HEK293T (cell line): Measurements from ENCODE around the gene ARHGAP6.

Source experiments
- ARNT ChIP-seq: fragments of 450-650 bp; IDR thresholded peaks from 2 replicates; pipeline ENCODE4 v1.6.1; 2017; ENCODE audit warnings: mild to moderate bottlenecking
- BHLHE40 ChIP-seq: fragments of 450-650 bp; IDR thresholded peaks from 2 replicates; pipeline ENCODE4 v1.6.1; 2016; ENCODE audit warnings: mild to moderate bottlenecking, moderate library complexity, borderline replicate concordance
- CTBP1 ChIP-seq: fragments of 450-650 bp; IDR thresholded peaks from 2 replicates; pipeline ENCODE4 v1.6.1; 2016; ENCODE audit warnings: borderline replicate concordance
- ELF4 ChIP-seq: fragments of 450-650 bp; IDR thresholded peaks from 2 replicates; pipeline ENCODE4 v1.6.1; 2017; ENCODE audit warnings: antibody characterized with exemption
- FOXK2 ChIP-seq: fragments of 450-650 bp; IDR thresholded peaks from 2 replicates; pipeline ENCODE4 v1.6.1; 2016; ENCODE audit warnings: mild to moderate bottlenecking
- FOXM1 ChIP-seq: fragments of 450-650 bp; IDR thresholded peaks from 2 replicates; pipeline ENCODE4 v1.6.1; 2017; ENCODE audit warnings: mild to moderate bottlenecking, borderline replicate concordance
- HDGF ChIP-seq: fragments of 450-650 bp; IDR thresholded peaks from 2 replicates; pipeline ENCODE4 v1.6.1; 2017; ENCODE audit warnings: antibody characterized with exemption, borderline replicate concordance
- NFRKB ChIP-seq: fragments of 450-650 bp; IDR thresholded peaks from 2 replicates; pipeline ENCODE4 v1.6.1; 2016; ENCODE audit warnings: mild to moderate bottlenecking, moderate library complexity
- SP1 ChIP-seq: fragments of 450-650 bp; IDR thresholded peaks from 2 replicates; pipeline ENCODE4 v1.6.1; 2017
- SUZ12 ChIP-seq: fragments of 450-650 bp; IDR thresholded peaks from 2 replicates; pipeline ENCODE4 v1.6.1; 2016; ENCODE audit warnings: mild to moderate bottlenecking
- ZNF384 ChIP-seq: fragments of 450-650 bp; IDR thresholded peaks from 2 replicates; pipeline ENCODE4 v1.6.1; 2016

DNA sequence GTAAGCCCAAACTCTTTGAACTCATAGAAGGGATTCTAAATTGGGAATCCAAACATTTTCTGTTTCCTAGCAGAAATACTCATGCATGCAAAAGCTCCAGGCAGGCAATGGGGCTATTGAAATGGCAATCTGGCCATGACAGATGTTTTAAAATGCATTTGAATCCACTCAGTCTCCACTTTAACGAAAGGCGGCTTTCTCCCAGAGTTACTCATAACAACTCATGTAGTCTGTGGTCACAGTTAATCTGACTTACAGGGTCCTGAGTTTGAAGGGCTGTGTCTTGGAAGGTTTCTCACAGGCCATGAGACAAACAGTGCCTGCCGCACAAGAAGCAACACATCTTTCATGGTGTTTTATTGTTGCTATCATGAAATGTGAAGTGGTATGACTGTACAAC is 186.8 kb downstream of the ARHGAP6 start:
- TF ChIP-seq NFRKB: no peak
- no peak for TF ChIP-seq ELF4
- TF ChIP-seq FOXM1: no peak
- no peak for TF ChIP-seq CTBP1
- TF ChIP-seq ZNF384: no peak
- no peak for TF ChIP-seq BHLHE40
- TF ChIP-seq HDGF: no peak
- no peak for TF ChIP-seq SP1
- no peak for TF ChIP-seq SUZ12
- TF ChIP-seq ARNT: no peak
- no peak for TF ChIP-seq FOXK2
